Loucy (cell line): Measurements from ENCODE around the gene OSBPL3.

Experiments used
- EZH2phosphoT487 ChIP-seq: fragments of 200-600 bp; IDR thresholded peaks from 2 replicates; pipeline ENCODE4 v1.6.1; 2018; ENCODE audit warnings: antibody characterized with exemption, mild to moderate bottlenecking, moderate library complexity, borderline replicate concordance
- TF ChIP-seq, protein P1 (sequence below): fragments of 200-600 bp; sonication (generic); conservative IDR thresholded peaks from 2 replicates; pipeline ENCODE4 v1.5.1; 2014; ENCODE audit warnings: mild to moderate bottlenecking, antibody characterized with exemption, low read length

DNA sequence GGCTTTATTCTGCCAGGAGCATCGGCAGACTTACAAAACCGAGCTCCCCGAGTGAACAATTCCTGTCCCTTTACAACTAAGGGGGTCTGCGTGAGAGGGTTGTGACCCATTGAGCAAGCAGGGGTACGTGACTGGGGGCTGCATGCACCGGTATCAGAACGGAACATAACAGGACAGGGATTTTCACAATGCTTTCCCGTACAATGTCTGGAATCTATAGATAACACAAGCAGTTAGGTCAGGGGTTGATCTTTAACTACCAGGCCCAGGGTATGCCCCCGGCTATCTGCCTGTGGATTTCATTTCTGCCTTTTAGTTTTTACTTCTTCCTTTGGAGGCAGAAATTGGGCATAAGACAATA lies 184.6 kb downstream of the OSBPL3 start:
- TF ChIP-seq EZH2phosphoT487 = no peak
- TF ChIP-seq, protein P1, sequence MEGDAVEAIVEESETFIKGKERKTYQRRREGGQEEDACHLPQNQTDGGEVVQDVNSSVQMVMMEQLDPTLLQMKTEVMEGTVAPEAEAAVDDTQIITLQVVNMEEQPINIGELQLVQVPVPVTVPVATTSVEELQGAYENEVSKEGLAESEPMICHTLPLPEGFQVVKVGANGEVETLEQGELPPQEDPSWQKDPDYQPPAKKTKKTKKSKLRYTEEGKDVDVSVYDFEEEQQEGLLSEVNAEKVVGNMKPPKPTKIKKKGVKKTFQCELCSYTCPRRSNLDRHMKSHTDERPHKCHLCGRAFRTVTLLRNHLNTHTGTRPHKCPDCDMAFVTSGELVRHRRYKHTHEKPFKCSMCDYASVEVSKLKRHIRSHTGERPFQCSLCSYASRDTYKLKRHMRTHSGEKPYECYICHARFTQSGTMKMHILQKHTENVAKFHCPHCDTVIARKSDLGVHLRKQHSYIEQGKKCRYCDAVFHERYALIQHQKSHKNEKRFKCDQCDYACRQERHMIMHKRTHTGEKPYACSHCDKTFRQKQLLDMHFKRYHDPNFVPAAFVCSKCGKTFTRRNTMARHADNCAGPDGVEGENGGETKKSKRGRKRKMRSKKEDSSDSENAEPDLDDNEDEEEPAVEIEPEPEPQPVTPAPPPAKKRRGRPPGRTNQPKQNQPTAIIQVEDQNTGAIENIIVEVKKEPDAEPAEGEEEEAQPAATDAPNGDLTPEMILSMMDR = no peak
